Breast epithelium (tissue), 4 donors: ENCODE measurements around the gene ARHGAP31. TPM values are rescaled to one million over a fixed set of nuclear protein-coding genes. Genes with fewer than 3 reads are reported as not detected.

Source experiments
- DNase-seq, 2 donors: peaks; one replicate each; pipeline ENCODE4 v3.0.0-alpha.2; 2019; ENCODE audit warnings: low spot score in 2 of 2
- H3K27ac ChIP-seq, 2 donors: fragments of 200-600 bp; sonication (generic) in 1 of 2; one replicate each; pipeline ENCODE4 v1.5.1; 2016 to 2019; ENCODE audit warnings: mild to moderate bottlenecking in 1 of 2
- H3K27me3 ChIP-seq, 2 donors: fragments of 200-600 bp; sonication (generic) in 1 of 2; one replicate each; pipeline versions ENCODE4 v1.5.1 to v1.6.0; 2017 to 2019; ENCODE audit warnings: control low read depth in 1 of 2, mild to moderate bottlenecking in 1 of 2
- H3K36me3 ChIP-seq: fragments of 200-600 bp; one replicate; pipeline ENCODE4 v1.5.1; 2019
- H3K4me1 ChIP-seq, 2 donors: fragments of 200-600 bp; sonication (generic); one replicate each; pipeline ENCODE4 v1.5.1; 2016 to 2019; ENCODE audit warnings: control low read depth in 1 of 2
- H3K4me3 ChIP-seq, 3 donors: fragments of 200-600 bp; sonication (generic); 1 replicate in 2 of 3; 2 replicates in 1 of 3; pipeline ENCODE4 v1.5.1; 2016 to 2019; ENCODE audit warnings: mild to moderate bottlenecking in 3 of 3, moderate library complexity in 2 of 3
- H3K9me3 ChIP-seq, 2 donors: fragments of 200-600 bp; sonication (generic) in 1 of 2; one replicate each; pipeline ENCODE4 v1.5.1; 2016 to 2019; ENCODE audit warnings: control low read depth in 1 of 2
- POLR2A ChIP-seq: fragments of 450-650 bp; IDR thresholded peaks from one replicate; pipeline ENCODE4 v1.6.1; 2016; ENCODE audit warnings: antibody characterized with exemption, mild to moderate bottlenecking, moderate library complexity
- POLR2AphosphoS5 ChIP-seq, 3 donors: sonication (generic); formaldehyde crosslinking; IDR thresholded peaks; one replicate each; pipeline ENCODE4 v1.6.1; 2017; ENCODE audit warnings: antibody characterized with exemption in 3 of 3
- intact Hi-C: fragments of 100-400 bp; cut with DNase I; formaldehyde crosslinking; loops from one replicate; pipeline ENCODE4 v1.15.1; 2023; ENCODE audit warnings: low total_unique reads
- total RNA-seq, 3 donors: library from RNA; depleted of rRNA; stranded (reverse); fragments of >200 nt; gene quantifications; one replicate each; pipeline ENCODE4 v1.1.0, GENCODE V29; 2016
- TF ChIP-seq, protein P1 (sequence below), 3 donors: fragments of 450-650 bp; IDR thresholded peaks; one replicate each; pipeline ENCODE4 v1.5.1; 2016 to 2017; ENCODE audit warnings: antibody characterized with exemption in 3 of 3, mild to moderate bottlenecking in 3 of 3, moderate library complexity in 3 of 3

The ARHGAP31 gene
- total RNA-seq, 3 donors from 2014 or later = 11.6 to 19.3 (median 18.2) TPM

DNA sequence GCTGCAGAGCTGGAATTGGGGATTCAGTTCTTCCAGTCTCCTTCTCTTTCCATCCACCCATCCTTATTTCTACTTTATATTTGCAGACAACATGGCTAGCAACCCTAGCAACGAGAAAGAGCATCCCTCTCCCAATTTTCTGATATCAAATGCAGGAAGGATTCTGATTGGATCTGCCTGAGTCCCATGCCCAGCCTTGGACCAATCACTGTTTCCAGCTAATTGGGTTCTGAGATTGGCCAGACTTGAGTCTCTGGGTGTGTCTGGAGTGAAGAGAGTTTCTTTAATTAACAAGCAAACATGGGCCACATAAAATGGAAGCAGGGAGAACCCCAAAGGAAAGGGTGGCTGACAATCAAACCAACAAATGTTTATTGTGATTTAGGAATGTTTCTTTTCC lies 108.6 kb downstream of the ARHGAP31 start:
- no peak for TF ChIP-seq POLR2AphosphoS5 (IDR thresholded peaks at IDR 0.05)
- TF ChIP-seq, protein P1, sequence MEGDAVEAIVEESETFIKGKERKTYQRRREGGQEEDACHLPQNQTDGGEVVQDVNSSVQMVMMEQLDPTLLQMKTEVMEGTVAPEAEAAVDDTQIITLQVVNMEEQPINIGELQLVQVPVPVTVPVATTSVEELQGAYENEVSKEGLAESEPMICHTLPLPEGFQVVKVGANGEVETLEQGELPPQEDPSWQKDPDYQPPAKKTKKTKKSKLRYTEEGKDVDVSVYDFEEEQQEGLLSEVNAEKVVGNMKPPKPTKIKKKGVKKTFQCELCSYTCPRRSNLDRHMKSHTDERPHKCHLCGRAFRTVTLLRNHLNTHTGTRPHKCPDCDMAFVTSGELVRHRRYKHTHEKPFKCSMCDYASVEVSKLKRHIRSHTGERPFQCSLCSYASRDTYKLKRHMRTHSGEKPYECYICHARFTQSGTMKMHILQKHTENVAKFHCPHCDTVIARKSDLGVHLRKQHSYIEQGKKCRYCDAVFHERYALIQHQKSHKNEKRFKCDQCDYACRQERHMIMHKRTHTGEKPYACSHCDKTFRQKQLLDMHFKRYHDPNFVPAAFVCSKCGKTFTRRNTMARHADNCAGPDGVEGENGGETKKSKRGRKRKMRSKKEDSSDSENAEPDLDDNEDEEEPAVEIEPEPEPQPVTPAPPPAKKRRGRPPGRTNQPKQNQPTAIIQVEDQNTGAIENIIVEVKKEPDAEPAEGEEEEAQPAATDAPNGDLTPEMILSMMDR (IDR thresholded peaks at IDR 0.05) = no peak
- TF ChIP-seq POLR2A = no peak
- no peaks in the 10 kb centered on the region for H3K9me3 ChIP-seq
- no peaks in the 10 kb centered on the region for H3K36me3 ChIP-seq
- H3K27me3 ChIP-seq = no peaks in the 10 kb centered on the region
- intact Hi-C loops = no loop called here
- H3K4me1 ChIP-seq = no peaks in the 10 kb centered on the region
- DNase-seq = no peak
- no peak overlapping the region for H3K4me3 ChIP-seq
- H3K27ac ChIP-seq = no peak overlapping the region

DNA sequence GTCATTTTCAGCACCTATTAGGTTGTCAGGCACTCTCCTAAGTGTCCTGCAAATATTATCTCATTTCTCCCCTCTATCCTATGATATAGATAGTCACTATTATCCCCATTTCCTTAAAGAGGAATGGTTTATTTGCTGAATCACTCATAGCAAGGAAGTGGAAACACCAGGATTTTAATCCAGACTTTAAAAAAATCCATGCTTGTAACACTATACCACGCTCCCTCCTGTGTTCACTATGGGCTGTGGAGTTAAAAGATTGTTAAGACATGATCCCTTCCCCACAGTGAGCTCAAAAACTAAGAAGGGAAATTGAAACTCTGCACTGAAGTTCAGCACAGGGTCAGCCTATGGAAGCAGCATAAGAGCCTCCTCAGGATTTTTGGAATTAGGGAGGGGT lies 109.0 kb downstream of the ARHGAP31 start:
- Histone ChIP-seq H3K9me3 (no peaks in the 10 kb centered on the region), H3K36me3 (no peaks in the 10 kb centered on the region), H3K27me3 (no peaks in the 10 kb centered on the region), H3K27ac (no peak overlapping the region), H3K4me1 (no peaks in the 10 kb centered on the region), H3K4me3 (no peak overlapping the region)
- intact Hi-C loops = no loop called here
- no peak for TF ChIP-seq POLR2A
- TF ChIP-seq, protein P1 (IDR thresholded peaks at IDR 0.05) = no peak
- TF ChIP-seq POLR2AphosphoS5 (IDR thresholded peaks at IDR 0.05) = no peak
- no peak for DNase-seq

DNA sequence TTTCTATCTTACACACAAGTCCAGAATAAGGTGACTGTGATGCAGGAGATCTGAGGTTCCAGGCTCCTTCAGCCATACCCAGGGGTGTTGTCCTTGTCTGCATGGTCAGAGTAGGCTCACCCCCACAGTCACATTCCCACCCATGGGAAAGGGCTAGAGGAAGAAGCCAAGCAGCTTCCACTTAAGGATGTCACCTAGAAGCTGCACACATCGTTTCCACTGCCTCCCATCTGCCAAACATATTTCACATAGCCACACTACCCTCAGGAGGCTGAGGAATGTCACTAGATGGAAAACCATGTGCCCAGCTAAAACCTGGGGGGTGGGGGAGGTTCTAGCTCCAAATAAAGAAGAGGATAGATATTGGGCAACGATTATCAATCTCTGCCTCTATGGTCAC lies 111.1 kb downstream of the ARHGAP31 start:
- Histone ChIP-seq H3K36me3 (no peaks in the 10 kb centered on the region), H3K4me3 (no peak overlapping the region), H3K9me3 (no peaks in the 10 kb centered on the region), H3K27ac (no peak overlapping the region), H3K4me1 (no peaks in the 10 kb centered on the region), H3K27me3 (no peaks in the 10 kb centered on the region)
- TF ChIP-seq POLR2AphosphoS5 (IDR thresholded peaks at IDR 0.05) (no peak), POLR2A (no peak)
- TF ChIP-seq, protein P1 (IDR thresholded peaks at IDR 0.05) = no peak
- intact Hi-C loops = no loop called here
- no peak for DNase-seq

DNA sequence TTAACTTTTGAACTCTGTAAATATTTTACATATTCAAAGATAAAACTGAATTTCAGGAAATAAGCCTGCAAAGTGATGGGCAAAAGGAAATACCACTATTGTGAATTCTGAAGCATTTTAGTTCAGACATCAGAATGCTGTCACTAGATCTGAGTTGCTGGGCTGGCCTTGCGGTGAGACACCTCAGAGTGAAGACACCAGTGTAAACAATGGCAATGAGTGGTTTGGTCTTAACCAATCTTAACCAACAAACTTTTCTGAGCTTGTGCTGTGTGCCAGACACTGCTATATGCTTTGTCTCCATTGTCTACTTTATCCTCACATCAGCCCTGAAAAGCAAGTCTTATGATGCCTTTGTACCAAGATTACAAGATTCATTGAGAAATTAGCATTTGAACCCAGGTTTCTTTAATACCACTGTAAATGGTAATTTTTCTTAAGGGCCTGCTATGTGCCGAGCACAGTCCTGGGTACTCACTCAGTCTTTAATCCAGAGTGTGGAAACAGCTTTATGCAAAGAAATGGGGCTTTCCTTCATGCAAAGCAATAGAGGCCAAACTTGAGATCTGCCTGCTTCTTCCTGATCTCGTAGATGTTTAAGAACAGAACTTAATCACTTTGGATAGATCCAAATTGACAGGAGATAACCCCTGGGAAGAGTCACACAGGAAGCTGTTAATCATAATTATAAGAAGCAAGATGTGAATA lies 114.2 kb downstream of the ARHGAP31 start:
- Histone ChIP-seq H3K9me3 (no peaks in the 10 kb centered on the region), H3K36me3 (no peaks in the 10 kb centered on the region), H3K4me3 (no peak overlapping the region), H3K4me1 (no peaks in the 10 kb centered on the region), H3K27me3 (no peaks in the 10 kb centered on the region), H3K27ac (no peak overlapping the region)
- no peak for TF ChIP-seq POLR2AphosphoS5 (IDR thresholded peaks at IDR 0.05)
- TF ChIP-seq, protein P1 (IDR thresholded peaks at IDR 0.05) = no peak
- no peak for TF ChIP-seq POLR2A
- intact Hi-C loops = no loop called here
- DNase-seq = no peak

DNA sequence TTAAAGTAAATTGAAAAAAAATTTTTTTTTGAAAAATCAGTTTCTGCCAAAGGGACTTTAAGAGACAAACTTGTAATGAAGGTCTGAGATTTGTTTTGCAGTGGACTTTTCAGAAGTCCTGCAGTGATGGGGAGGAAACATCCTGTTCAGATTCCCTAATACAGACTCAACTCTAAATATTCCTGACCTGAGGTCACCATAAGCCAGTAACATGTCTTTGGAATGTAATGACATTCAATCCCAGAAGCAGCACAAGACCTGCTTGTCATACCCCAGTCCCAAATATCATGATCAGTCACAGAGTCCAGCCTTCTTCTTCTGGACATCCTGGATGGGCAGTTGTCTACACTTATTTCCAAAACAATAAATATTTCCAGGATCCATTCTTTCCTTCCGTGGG lies 115.7 kb downstream of the ARHGAP31 start:
- no peaks in the 10 kb centered on the region for H3K36me3 ChIP-seq

More for the DNA sequence above, 115.7 kb downstream of the ARHGAP31 start:
- DNase-seq = no peak
- no peaks in the 10 kb centered on the region for H3K27me3 ChIP-seq
- TF ChIP-seq, protein P1 (IDR thresholded peaks at IDR 0.05) = no peak
- TF ChIP-seq POLR2AphosphoS5 (IDR thresholded peaks at IDR 0.05) = no peak
- no peak for TF ChIP-seq POLR2A
- H3K4me3 ChIP-seq = no peak overlapping the region
- H3K9me3 ChIP-seq = no peaks in the 10 kb centered on the region
- no peak overlapping the region for H3K27ac ChIP-seq
- H3K4me1 ChIP-seq = no peaks in the 10 kb centered on the region
- intact Hi-C loops = no loop called here
